GM21515 (cell line): ENCODE results near the gene HSD11B2.

Experiments used
- ATAC-seq: cut with Tn5 transposase; IDR thresholded peaks from one replicate; pipeline ENCODE4 v1.9.1; 2021; ENCODE audit not compliant: unreplicated experiment

The HSD11B2 gene

GRCh38 chr16:67431775-67432505 is 1.0 kb downstream of the HSD11B2 start:
- no peak for ATAC-seq

- ATAC-seq = no peak
Measured at GRCh38 chr16:67432506-67432890, 1.6 kb downstream of the HSD11B2 start.

GRCh38 chr16:67433131-67433719 is 2.3 kb downstream of the HSD11B2 start:
- no peak for ATAC-seq

GRCh38 chr16:67435758-67436164 is 4.8 kb downstream of the HSD11B2 start:
- no peak for ATAC-seq

GRCh38 chr16:67436640-67437193 is 5.8 kb downstream of the HSD11B2 start:
- no peak for ATAC-seq

- no peak for ATAC-seq
Measured at GRCh38 chr16:67437513-67437912, 6.6 kb downstream of the HSD11B2 start.

GRCh38 chr16:67438098-67438791 is 7.3 kb downstream of the HSD11B2 start:
- ATAC-seq = no peak

GRCh38 chr16:67438824-67439393 is 8.0 kb downstream of the HSD11B2 start:
- ATAC-seq = no peak

- ATAC-seq = no peak
Measured at GRCh38 chr16:67441271-67441753, 10.4 kb downstream of the HSD11B2 start.

- no peak for ATAC-seq
Measured at GRCh38 chr16:67441907-67442306, 11.0 kb downstream of the HSD11B2 start.

- no peak for ATAC-seq
Measured at GRCh38 chr16:67442581-67443255, 11.8 kb downstream of the HSD11B2 start.

GRCh38 chr16:67443265-67443664 is 12.3 kb downstream of the HSD11B2 start:
- no peak for ATAC-seq

- ATAC-seq = no peak
Measured at GRCh38 chr16:67444259-67445125, 13.6 kb downstream of the HSD11B2 start.

GRCh38 chr16:67445126-67445426 is 14.2 kb downstream of the HSD11B2 start:
- no peak for ATAC-seq

- no peak for ATAC-seq
Measured at GRCh38 chr16:67445441-67445912, 14.6 kb downstream of the HSD11B2 start.

- no peak for ATAC-seq
Measured at GRCh38 chr16:67445913-67446907, 15.3 kb downstream of the HSD11B2 start.

GRCh38 chr16:67446968-67447507 is 16.1 kb downstream of the HSD11B2 start:
- no peak for ATAC-seq

- no peak for ATAC-seq
Measured at GRCh38 chr16:67447508-67448076, 16.7 kb downstream of the HSD11B2 start.
